Heart left ventricle (tissue), 16 donors: ENCODE measurements around the gene CRYGA. TPM values are rescaled to one million over a fixed set of nuclear protein-coding genes. Genes with fewer than 3 reads are reported as not detected.

Experiments used
- ATAC-seq, 4 donors: fragments of 200-7000 bp; cut with Tn5 transposase; one replicate each; pipeline ENCODE4 v1.9.1; 2020 to 2022; ENCODE audit warnings: moderate library complexity in 4 of 4, mild to moderate bottlenecking in 3 of 4, moderate number of reproducible peaks in 1 of 4
- DNase-seq, 5 donors: peaks; one replicate each; pipeline ENCODE4 v3.0.0-alpha.2; 2020
- H3K27ac ChIP-seq, 12 donors: fragments of 200-600 bp; sonication (generic) in 4 of 12; one replicate each; pipeline versions ENCODE4 v1.5.0 to v1.8.0; 2016 to 2022; ENCODE audit warnings: mild to moderate bottlenecking in 2 of 12
- H3K27me3 ChIP-seq, 9 donors: fragments of 200-600 bp; sonication (generic) in 2 of 9; one replicate each; pipeline versions ENCODE4 v1.5.1 to v1.8.0; 2016 to 2022; ENCODE audit warnings: mild to moderate bottlenecking in 3 of 9
- H3K36me3 ChIP-seq, 9 donors: fragments of 200-600 bp; sonication (generic) in 2 of 9; one replicate each; pipeline versions ENCODE4 v1.5.0 to v1.8.0; 2018 to 2022; ENCODE audit warnings: mild to moderate bottlenecking in 2 of 9
- H3K4me1 ChIP-seq, 12 donors: fragments of 200-600 bp; sonication (generic) in 4 of 12; one replicate each; pipeline versions ENCODE4 v1.5.0 to v1.8.0; 2016 to 2022; ENCODE audit warnings: mild to moderate bottlenecking in 3 of 12
- H3K4me3 ChIP-seq, 12 donors: fragments of 200-600 bp; sonication (generic) in 4 of 12; one replicate each; pipeline versions ENCODE4 v1.5.0 to v1.8.0; 2017 to 2022; ENCODE audit warnings: mild to moderate bottlenecking in 9 of 12, moderate library complexity in 4 of 12
- H3K9me3 ChIP-seq, 12 donors: fragments of 200-600 bp; sonication (generic) in 4 of 12; one replicate each; pipeline versions ENCODE4 v1.5.0 to v1.8.0; 2016 to 2022; ENCODE audit warnings: mild to moderate bottlenecking in 1 of 12
- POLR2A ChIP-seq, 2 donors: fragments of 450-650 bp; IDR thresholded peaks; one replicate each; pipeline ENCODE4 v1.6.1; 2017; ENCODE audit warnings: antibody characterized with exemption in 2 of 2, mild to moderate bottlenecking in 2 of 2, moderate library complexity in 2 of 2
- WGBS, 4 donors: extraction: QIAGEN DNeasy Blood & Tissue Kit in 2 of 4; methylation state at CpG; one replicate each; pipeline versions ENCODE4 v1.1.5 to v1.1.7; 2013 to 2018; 5-methylcytosine and 5-hydroxymethylcytosine counted together
- intact Hi-C, 10 donors: fragments of 100-400 bp; cut with DNase I; formaldehyde crosslinking; loops; one replicate each; pipeline versions ENCODE4 v1.11.1 to v1.14.2; 2022
- polyA plus RNA-seq, 2 donors: library from polyadenylated mRNA; stranded (reverse); fragments of 200-250 nt; gene quantifications; one replicate each; pipeline ENCODE4 v1.2.3, GENCODE V29; 2013
- total RNA-seq, 9 donors: library from RNA; depleted of rRNA in 2 of 9; stranded (reverse); fragments of >200 nt in 2 of 9; fragmentation: NEBNext Ultra II Directional in 3 of 9; extraction: Animal tissue kit (Norgen Biotek cat#: 25700) in 3 of 9; gene quantifications; one replicate each; pipeline versions ENCODE4 v1.1.0 to v1.2.4, GENCODE V29; 2016 to 2023
- TF ChIP-seq, protein P1 (sequence below), 12 donors: fragments of 200-600 bp; sonication (generic) in 4 of 12; IDR thresholded peaks; one replicate each; pipeline versions ENCODE4 v1.5.0 to v1.8.0; 2018 to 2022; ENCODE audit warnings: antibody characterized with exemption in 12 of 12, mild to moderate bottlenecking in 5 of 12
- donor health status: ischemic (EF 13 %, LVEDD 7.1; RV severe dilation, severe dysfunction).
- donor health status: healthy with polysubstance abuse.
- donor health status: DM: no; HTN: yes; CAD: no.
- donor health status: DM: no; HTN: no; CAD: no.
- donor health status: ischemic (EF 25% LVEDD 6.9; RV normal size, moderate dysfunction).
- donor health status: ischemic (EF 25% LVEDD 5.7; RV mildly dilated, moderate dysfunction).
- donor health status: healthy.
- donor health status: DM: yes; HTN: yes; CAD: no.
- donor health status: ischemic (EF 35%, LVEDD 5.7; RV mildly dilated, moderate dysfunction).
- donor health status: nonischemic (EF 11% LVEDD 7.7; RV severe dilation, severe dysfunction).
- donor health status: DM: yes; HTN: yes; CAD: no.
- donor health status: PGD.
- donor health status: ischemic (EF 29% LVEDD 5.4; RV normal size, mild dysfunction).
- donor health status: nonischemic (EF 23%, LVEDD 6.1; RV moderate dilation, normal function).

CRYGA gene
- total and polyA plus RNA-seq, 11 donors = not detected

- ATAC-seq (no peak), DNase-seq (no peak)
- Histone ChIP-seq H3K4me1 (no peaks in the 10 kb centered on the region), H3K27ac (no peak overlapping the region), H3K27me3 (no peaks in the 10 kb centered on the region), H3K4me3 (no peak overlapping the region), H3K36me3 (no peaks in the 10 kb centered on the region), H3K9me3 (peaks cover 0 to 7% (median 0%) of the 10 kb centered on the region in 12 donors)
- intact Hi-C loops = no loop called here
- WGBS, 4 donors = 67 to 74% (median 73%) methylated on average over 2 of the region's 2 CpGs
- TF ChIP-seq, protein P1, sequence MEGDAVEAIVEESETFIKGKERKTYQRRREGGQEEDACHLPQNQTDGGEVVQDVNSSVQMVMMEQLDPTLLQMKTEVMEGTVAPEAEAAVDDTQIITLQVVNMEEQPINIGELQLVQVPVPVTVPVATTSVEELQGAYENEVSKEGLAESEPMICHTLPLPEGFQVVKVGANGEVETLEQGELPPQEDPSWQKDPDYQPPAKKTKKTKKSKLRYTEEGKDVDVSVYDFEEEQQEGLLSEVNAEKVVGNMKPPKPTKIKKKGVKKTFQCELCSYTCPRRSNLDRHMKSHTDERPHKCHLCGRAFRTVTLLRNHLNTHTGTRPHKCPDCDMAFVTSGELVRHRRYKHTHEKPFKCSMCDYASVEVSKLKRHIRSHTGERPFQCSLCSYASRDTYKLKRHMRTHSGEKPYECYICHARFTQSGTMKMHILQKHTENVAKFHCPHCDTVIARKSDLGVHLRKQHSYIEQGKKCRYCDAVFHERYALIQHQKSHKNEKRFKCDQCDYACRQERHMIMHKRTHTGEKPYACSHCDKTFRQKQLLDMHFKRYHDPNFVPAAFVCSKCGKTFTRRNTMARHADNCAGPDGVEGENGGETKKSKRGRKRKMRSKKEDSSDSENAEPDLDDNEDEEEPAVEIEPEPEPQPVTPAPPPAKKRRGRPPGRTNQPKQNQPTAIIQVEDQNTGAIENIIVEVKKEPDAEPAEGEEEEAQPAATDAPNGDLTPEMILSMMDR (IDR thresholded peaks at IDR 0.05) = no peak
- no peak for TF ChIP-seq POLR2A (IDR thresholded peaks at IDR 0.05)
These were observed 14.6 kb downstream of the CRYGA start for GRCh38 chr2:208148803-208149202.

- peaks cover 0 to 7% (median 0%) of the 10 kb centered on the region in 12 donors for H3K9me3 ChIP-seq
- no peaks in the 10 kb centered on the region for H3K27me3 ChIP-seq
- DNase-seq (no peak), ATAC-seq (no peak)
- H3K27ac ChIP-seq = no peak overlapping the region
- no peaks in the 10 kb centered on the region for H3K36me3 ChIP-seq
- no peaks in the 10 kb centered on the region for H3K4me1 ChIP-seq
- H3K4me3 ChIP-seq = no peak overlapping the region
- WGBS, 4 donors = 68 to 84% (median 74%) methylated on average over 3 of the region's 3 CpGs
- intact Hi-C loops = no loop called here
- TF ChIP-seq, protein P1 (IDR thresholded peaks at IDR 0.05) = no peak
- TF ChIP-seq POLR2A (IDR thresholded peaks at IDR 0.05) = no peak
These were observed 15.6 kb downstream of the CRYGA start for GRCh38 chr2:208147759-208148158.

DNA sequence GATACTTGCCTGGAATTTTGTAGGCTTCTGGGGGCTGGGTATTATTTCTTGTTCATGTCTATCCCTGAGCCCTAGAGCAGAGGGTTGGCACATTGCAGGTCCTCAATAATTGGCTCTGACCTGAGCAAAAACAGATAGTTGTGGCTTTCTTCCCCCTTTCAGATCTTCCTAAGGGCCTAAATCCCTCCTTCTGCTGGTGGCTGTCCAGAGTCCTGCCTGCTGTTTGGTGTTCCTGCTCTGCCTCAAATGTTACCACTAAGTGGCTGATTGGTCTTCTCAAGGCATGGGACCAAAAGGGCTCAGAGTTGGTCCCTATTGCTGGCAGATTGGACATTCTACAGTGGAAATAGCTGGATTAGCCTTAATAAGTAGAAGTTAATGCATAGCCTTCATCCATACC lies 16.4 kb downstream of the CRYGA start:
- Histone ChIP-seq H3K4me1 (no peaks in the 10 kb centered on the region), H3K27ac (no peak overlapping the region), H3K27me3 (no peaks in the 10 kb centered on the region), H3K9me3 (peaks cover 0 to 7% (median 0%) of the 10 kb centered on the region in 12 donors), H3K4me3 (no peak overlapping the region), H3K36me3 (no peaks in the 10 kb centered on the region)
- TF ChIP-seq, protein P1 (IDR thresholded peaks at IDR 0.05) = no peak
- no peak for TF ChIP-seq POLR2A (IDR thresholded peaks at IDR 0.05)
- no peak for DNase-seq
- ATAC-seq = no peak
- intact Hi-C loops = no loop called here

DNA sequence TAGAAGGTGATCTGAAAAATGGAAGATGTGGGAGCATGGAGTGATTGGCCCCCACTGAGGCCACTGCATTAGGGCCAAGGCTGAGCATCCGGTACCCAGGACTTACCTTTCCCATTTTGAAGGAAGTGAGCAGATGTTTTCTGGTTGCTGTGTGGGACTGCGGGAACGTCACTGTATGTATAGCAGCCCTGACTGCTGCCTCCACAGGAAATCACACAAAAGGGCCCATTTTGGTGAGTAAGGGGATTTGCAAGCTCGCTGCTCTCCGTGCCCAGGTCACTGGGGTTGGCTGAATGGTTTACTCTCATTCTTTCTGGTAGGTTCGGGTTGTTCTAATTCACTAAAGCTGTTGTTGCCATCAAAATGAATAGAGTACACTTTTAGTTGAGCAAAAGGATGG lies 17.4 kb downstream of the CRYGA start, which contains the start of gene CRYGB:
Gene CRYGB, minus strand, starts transcription at position 153 of the 400 bp plus-strand sequence. Its CDS starts 38 bp downstream, at position 115.
- DNase-seq (no peak), ATAC-seq (no peak)
- Histone ChIP-seq H3K36me3 (no peaks in the 10 kb centered on the region), H3K27ac (no peak within 1 kb of the TSS), H3K4me3 (no peak within 1 kb of the TSS), H3K27me3 (no peaks in the 10 kb centered on the region), H3K4me1 (no peaks in the 10 kb centered on the region), H3K9me3 (no peaks in the 10 kb centered on the region)
- TF ChIP-seq, protein P1 (IDR thresholded peaks at IDR 0.05) = no peak
- no peak for TF ChIP-seq POLR2A (IDR thresholded peaks at IDR 0.05)
- WGBS, 4 donors = 58 to 82% (median 64%) methylated on average over 6 of the region's 6 CpGs
- intact Hi-C loops = no loop called here
